Pulmonary artery endothelial cell (primary cell): Measurements from ENCODE around the gene CHD8. TPM values are rescaled to one million over a fixed set of nuclear protein-coding genes. Genes with fewer than 3 reads are reported as not detected.

Source experiments
- DNase-seq: peaks from one replicate; pipeline ENCODE4 v3.0.0-alpha.2; 2011; ENCODE audit warnings: low read depth, low spot score
- total RNA-seq: library from RNA; depleted of rRNA; stranded (reverse); fragments of >200 nt; gene quantifications from 2 replicates; pipeline ENCODE4 v1.2.3, GENCODE V29; 2014

CHD8 gene
- total RNA-seq, 1 donor from 2014 or later, result 50.4 TPM

GRCh38 chr14:21369949-21370679 lies 85.8 kb downstream of the CHD8 start:
- no peak for DNase-seq

DNA sequence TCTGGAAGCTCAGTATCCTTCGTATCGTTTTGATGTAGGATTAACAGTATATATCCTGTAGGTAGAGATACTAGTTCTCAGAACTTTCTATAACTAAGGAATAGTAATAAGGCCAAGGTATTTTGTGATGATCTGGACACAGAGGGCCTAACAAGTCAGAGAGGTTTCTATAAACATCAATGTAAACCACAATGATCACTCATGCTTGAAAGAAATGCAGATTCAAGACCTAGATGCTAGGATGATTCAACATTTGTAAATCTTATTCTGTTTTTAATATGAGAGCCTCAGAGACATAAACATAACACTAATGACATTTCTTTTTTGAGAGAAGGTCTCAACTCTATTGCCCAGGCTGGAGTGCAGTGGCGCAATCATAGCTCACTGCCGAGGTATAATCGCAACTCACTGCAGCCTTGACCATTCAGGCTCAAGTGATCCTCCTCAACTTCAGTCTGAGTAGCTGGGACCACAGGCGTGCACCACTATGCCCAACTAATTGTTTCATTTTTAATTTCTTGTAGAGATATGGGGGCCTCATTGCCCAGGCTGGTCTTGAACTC lies 88.3 kb downstream of the CHD8 start:
- no peak for DNase-seq

GRCh38 chr14:21356511-21356910 lies 99.4 kb downstream of the CHD8 start:
- no peak for DNase-seq

DNA sequence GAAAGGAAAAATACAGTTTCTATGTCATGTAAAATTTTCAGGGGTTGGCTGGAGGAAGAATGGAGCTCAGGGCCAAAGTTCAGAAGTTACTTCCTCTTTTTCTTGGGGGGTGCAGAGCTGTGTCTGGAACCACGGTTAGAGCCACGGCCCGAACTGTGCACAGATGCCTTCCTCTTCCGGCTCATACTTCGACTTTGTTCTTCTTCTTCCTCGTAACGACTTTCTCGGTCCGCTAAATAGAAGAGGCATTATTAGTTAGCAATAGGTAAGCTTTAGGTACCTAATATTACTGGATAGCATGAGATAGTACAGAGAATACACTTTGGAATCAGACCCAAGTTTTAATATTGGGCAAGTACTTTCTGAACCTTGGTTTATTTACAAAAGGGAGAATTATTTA lies 103.3 kb downstream of the CHD8 start:
- no peak for DNase-seq

- DNase-seq, result no peak
Measured at GRCh38 chr14:21350539-21350938, 105.4 kb downstream of the CHD8 start.

DNA sequence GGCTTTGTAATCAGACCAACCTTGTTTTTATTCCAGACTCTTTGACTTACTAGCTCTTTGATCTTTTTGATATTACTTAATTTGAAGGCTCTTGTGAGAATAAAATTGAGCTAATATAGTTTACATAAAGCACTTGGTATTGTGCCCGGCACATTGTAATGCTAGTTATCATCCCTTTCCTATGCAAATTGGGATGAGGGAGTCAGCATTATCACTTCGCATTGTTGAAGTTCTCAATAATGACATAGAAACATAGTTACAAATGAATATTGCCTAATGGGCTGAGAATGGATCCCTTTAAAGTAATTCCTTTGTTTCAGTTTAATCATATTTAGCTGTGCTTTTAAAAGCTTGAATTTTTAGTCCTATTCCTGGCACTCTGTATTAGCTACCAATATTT lies 108.7 kb downstream of the CHD8 start:
- DNase-seq, result no peak

DNA sequence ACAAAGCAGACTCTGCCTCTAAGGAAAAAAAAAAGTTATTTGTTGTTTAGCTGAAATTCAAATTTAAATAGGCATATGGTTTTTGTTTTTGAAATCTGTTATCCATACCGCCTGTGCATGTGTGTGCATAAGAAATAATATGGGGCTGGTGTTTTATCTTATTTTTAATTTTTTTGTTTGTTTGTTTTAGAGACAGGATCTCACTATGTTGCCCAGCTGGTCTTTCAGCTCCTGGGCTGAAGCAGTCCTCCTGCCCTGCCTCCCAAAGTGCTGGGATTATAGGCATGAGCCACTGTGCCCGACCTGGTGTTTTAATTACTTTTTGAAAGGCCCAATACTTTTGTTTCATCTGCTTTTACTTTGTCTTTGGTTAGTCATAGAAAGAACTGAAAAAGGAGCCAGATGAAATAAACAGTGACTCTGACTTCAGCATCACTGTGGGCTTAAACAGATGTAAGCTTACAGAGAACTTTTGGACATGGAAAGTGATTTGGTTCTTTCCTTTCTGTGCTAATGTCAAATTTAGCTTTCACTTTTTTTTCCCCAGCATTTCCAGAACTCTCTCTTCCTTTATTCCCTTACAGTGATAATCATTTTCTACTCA lies 109.3 kb downstream of the CHD8 start:
- DNase-seq, result no peak

DNA sequence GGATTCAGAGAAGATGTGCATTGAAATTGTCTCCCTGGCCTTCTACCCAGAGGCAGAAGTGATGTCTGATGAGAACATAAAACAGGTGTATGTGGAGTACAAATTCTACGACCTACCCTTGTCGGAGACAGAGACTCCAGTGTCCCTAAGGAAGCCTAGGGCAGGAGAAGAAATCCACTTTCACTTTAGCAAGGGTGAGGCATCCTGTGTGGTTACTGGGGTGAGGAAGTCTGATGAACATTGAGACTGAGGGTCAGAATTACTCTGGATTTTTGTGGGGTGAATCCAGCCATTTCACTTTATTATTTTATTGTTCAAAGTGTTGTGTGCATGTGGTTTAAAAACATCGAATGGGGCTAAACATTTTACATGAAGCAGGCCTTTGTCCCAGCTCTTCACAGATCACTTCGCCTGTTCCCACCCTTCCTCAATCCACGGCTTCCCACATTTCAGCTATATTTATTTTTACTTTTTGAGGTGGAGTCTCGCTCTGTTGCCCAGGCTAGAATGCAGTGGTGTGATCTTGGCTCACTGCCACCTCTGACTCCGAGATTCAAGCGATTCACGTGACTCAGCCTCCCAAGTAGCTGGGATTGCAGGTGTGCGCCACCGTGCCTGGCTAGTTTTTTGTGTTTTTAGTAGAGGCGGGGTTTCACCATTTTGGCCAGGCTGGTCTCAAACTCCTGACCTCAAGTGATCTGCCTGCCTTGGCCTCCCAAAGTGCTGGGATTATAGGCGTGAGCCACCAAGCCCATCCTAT lies 112.7 kb downstream of the CHD8 start:
- no peak for DNase-seq

Other genes starting within 250 kb of the CHD8 start
- 905 and 1,085 TPM in 2 replicates for gene HNRNPC, start 186.7 kb downstream of the CHD8 start, total RNA-seq
- not detected in 2 replicates for gene RPGRIP1, start 176.0 kb downstream of the CHD8 start, total RNA-seq
- 98.9 and 125 TPM in 2 replicates for gene SUPT16H, start 72.1 kb downstream of the CHD8 start, total RNA-seq
- 28.3 and 39.6 TPM in 2 replicates for gene RAB2B, start 20.8 kb upstream of the CHD8 start, total RNA-seq
- gene TOX4, start 21.1 kb upstream of the CHD8 start, total RNA-seq, result 22.3 and 45.6 TPM in 2 replicates
- gene METTL3, start 55.2 kb upstream of the CHD8 start, total RNA-seq, result 56.0 and 87.3 TPM in 2 replicates
- 0.79 and 0.95 TPM in 2 replicates for gene SALL2, start 70.2 kb upstream of the CHD8 start, total RNA-seq
- gene OR10G3, start 124.0 kb upstream of the CHD8 start, total RNA-seq, result not detected in 2 replicates
- not detected in 2 replicates for gene OR10G2, start 178.8 kb upstream of the CHD8 start, total RNA-seq
- gene OR4E2, start 197.7 kb upstream of the CHD8 start, total RNA-seq, result not detected in 2 replicates
- under 0.01 TPM in 1 of 2 replicates, not detected in the other for gene OR4E1, start 217.7 kb upstream of the CHD8 start, total RNA-seq